ENCODE data around the gene DLG5. TPM values are rescaled to one million over a fixed set of nuclear protein-coding genes. Genes with fewer than 3 reads are reported as not detected.

DLG5 gene
- total RNA-seq, 2 donors from 2014 or later: 22.6 to 35.6 TPM

DNA sequence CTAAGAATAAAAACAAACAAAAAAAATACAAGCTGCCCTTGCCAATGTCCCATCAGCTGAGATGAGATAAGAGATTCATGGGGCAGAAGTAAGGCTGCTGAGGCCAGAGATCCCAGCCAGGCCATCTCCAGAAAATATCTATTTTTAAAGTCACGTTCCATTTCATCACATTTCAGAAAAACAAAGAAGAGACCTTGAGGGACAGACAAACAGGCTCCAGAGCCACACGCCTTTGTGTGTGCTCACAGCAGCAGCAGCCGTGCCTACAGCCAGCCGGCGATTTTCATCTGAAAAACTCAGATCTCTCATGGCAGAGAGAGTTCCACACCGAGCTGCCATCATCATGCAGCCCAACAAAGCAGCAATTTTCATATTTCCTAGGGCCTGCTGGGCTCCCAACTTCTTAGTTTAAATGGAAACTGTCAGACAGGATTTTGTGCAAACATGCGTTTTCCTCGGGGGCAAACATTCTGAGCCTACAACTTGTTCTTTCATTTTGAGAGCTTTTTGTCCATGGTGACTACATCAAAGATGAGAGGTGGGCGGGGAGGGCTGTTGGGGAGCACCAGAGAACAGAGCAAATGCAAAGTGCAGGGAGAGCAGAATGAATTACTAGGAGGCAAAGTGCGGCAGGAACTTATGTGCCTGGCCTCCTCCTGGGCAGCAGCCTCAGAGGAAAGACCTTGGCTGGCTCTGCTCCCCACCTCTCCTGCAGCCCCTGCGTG is 38.8 kb downstream of the DLG5 start:
- Histone ChIP-seq H3K36me3 (replicated peaks in 1 of 2; ENCODE audit: insufficient read depth in 1 of 2, low read depth in 2 of 2) (no peaks in the 10 kb centered on the region), H3K4me3 (no peak overlapping the region), H3K4me1 (peaks cover 68% of the 10 kb centered on the region), H3K9me3 (no peaks in the 10 kb centered on the region), H3K27ac (peak overlapping the region; percentile 63 to 86 (median 84)), H3K27me3 (no peaks in the 10 kb centered on the region)
- no peak for TF ChIP-seq POLR2A (IDR thresholded peaks at IDR 0.05)
- TF ChIP-seq, protein P1, sequence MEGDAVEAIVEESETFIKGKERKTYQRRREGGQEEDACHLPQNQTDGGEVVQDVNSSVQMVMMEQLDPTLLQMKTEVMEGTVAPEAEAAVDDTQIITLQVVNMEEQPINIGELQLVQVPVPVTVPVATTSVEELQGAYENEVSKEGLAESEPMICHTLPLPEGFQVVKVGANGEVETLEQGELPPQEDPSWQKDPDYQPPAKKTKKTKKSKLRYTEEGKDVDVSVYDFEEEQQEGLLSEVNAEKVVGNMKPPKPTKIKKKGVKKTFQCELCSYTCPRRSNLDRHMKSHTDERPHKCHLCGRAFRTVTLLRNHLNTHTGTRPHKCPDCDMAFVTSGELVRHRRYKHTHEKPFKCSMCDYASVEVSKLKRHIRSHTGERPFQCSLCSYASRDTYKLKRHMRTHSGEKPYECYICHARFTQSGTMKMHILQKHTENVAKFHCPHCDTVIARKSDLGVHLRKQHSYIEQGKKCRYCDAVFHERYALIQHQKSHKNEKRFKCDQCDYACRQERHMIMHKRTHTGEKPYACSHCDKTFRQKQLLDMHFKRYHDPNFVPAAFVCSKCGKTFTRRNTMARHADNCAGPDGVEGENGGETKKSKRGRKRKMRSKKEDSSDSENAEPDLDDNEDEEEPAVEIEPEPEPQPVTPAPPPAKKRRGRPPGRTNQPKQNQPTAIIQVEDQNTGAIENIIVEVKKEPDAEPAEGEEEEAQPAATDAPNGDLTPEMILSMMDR (IDR thresholded peaks at IDR 0.05): no peak
- no peak for DNase-seq
- no peak for ATAC-seq
- intact Hi-C loops (cut with DNase I): no loop called here
- WGBS, 2 donors: 27 to 28% methylated on average over 9 to 11 of the region's 11 CpGs

DNA sequence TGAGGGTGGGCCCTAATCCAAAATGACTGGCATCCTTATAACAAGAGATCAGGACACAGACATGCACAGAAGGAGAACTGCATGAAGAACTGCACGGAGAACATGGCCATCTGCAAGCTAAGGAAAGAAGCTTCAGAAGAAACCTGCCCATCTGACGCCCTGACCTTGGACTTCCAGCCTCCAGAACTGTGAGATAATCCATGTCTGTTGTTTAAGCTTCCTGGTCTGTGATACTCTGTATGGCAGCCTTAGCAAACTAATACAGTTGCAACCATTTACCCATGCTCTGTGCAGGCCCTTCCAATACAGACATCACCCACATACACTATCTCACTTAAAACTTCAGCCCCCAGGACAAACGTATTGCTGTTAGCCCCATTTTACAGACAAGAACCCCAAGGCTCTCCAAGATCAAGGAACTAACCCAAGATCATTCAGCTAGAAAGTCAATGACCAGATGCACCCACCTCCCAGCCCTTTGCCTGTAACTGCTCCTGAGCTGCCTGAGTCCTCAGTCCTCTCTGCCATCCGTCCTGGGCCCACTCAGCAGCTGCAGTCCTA is 39.7 kb downstream of the DLG5 start:
- H3K27ac ChIP-seq: peak overlapping the region; percentile 19 to 86 (median 62)
- no peak overlapping the region for H3K4me3 ChIP-seq
- no peaks in the 10 kb centered on the region for H3K36me3 ChIP-seq (replicated peaks in 1 of 2; ENCODE audit: insufficient read depth in 1 of 2, low read depth in 2 of 2)
- no peaks in the 10 kb centered on the region for H3K27me3 ChIP-seq
- H3K9me3 ChIP-seq: no peaks in the 10 kb centered on the region
- peaks cover 61% of the 10 kb centered on the region for H3K4me1 ChIP-seq
- DNase-seq: no peak
- WGBS, 2 donors: 56 to 65% methylated on average over 3 to 4 of the region's 4 CpGs
- ATAC-seq: no peak
- TF ChIP-seq, protein P1 (IDR thresholded peaks at IDR 0.05): no peak
- TF ChIP-seq POLR2A (IDR thresholded peaks at IDR 0.05): no peak
- intact Hi-C loops (cut with DNase I): no loop called here

DNA sequence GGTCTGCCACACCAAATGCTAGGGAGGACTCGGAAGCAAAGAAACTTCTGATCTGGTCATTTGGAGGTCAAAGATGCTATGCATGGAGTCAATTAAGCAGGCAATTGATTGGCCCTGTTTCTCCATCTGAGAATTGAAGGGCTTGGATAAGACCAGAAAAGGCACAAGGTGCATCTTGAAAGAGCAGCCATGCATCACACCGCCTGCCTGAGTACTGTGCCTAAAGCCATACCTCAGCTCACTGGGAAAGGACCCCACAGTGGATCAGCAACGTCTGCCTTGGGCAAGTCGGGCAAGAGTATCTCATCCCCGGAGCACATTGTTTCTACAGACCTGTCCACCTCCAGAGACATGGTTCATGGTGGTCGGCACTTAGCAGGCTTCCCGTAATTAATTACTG is 42.4 kb downstream of the DLG5 start:
- 94 to 97% methylated on average over 3 to 7 of the region's 7 CpGs for WGBS, 2 donors
- no peaks in the 10 kb centered on the region for H3K9me3 ChIP-seq
- DNase-seq: no peak
- no peak for TF ChIP-seq POLR2A (IDR thresholded peaks at IDR 0.05)
- TF ChIP-seq, protein P1 (IDR thresholded peaks at IDR 0.05): no peak
- intact Hi-C loops (cut with DNase I): no loop called here
- no peaks in the 10 kb centered on the region for H3K27me3 ChIP-seq
- H3K4me1 ChIP-seq: peaks cover 49% of the 10 kb centered on the region
- H3K4me3 ChIP-seq: no peak overlapping the region
- no peak overlapping the region for H3K27ac ChIP-seq
- no peaks in the 10 kb centered on the region for H3K36me3 ChIP-seq (replicated peaks in 1 of 2; ENCODE audit: insufficient read depth in 1 of 2, low read depth in 2 of 2)
- ATAC-seq: no peak

DNA sequence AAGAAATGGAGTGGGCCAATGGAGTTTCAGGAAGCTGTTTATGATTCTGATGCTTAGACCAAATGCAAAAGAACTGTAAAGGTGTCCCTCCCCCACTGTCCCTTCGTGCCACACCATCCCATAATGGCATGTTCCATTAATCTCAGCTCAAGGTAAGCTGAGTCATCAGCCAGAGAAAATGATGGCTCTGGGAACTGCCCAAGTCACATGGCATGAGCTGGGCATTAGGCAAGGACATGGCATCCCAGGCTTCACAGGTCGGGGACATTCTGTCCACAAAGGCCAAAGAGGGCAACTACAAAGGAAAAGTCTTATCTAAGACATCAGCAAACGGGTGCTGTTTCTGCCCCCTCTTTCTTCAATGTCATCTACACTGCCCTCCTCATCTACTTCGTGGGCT is 44.9 kb downstream of the DLG5 start:
- H3K27ac ChIP-seq: no peak overlapping the region

More for the DNA sequence above, 44.9 kb downstream of the DLG5 start:
- TF ChIP-seq POLR2A (IDR thresholded peaks at IDR 0.05): no peak
- TF ChIP-seq, protein P1 (IDR thresholded peaks at IDR 0.05): no peak
- peak; percentile 39 for ATAC-seq
- intact Hi-C loops (cut with DNase I): no loop called here
- peaks cover 24% of the 10 kb centered on the region for H3K4me1 ChIP-seq
- no peaks in the 10 kb centered on the region for H3K36me3 ChIP-seq (replicated peaks in 1 of 2; ENCODE audit: insufficient read depth in 1 of 2, low read depth in 2 of 2)
- peak in 2 of 4 donors; percentile 21 to 62 for DNase-seq
- 64 to 72% methylated on average over 4 of the region's 4 CpGs for WGBS, 2 donors
- no peak overlapping the region for H3K4me3 ChIP-seq
- H3K27me3 ChIP-seq: no peaks in the 10 kb centered on the region
- H3K9me3 ChIP-seq: no peaks in the 10 kb centered on the region
